GM18951 (cell line): ENCODE data around the gene PKD1.
"Not testable (repeated sequence)": the region's sequence is repeated elsewhere in the genome, so short reads cannot be mapped to it uniquely, and the experiment has no call there.

Experiments
- POLR2A ChIP-seq: IDR thresholded peaks from 4 replicates; pipeline ENCODE4 v1.6.1; 2011; ENCODE audit warnings: mild to moderate bottlenecking; ENCODE audit not compliant: insufficient read length, insufficient read depth; ENCODE audit errors: extremely low read depth
- in situ Hi-C: fragments of 300-500 bp; cut with MboI; formaldehyde crosslinking; loops from one replicate; pipeline ENCODE4 v1.12.0; 2022; ENCODE audit warnings: low sequenced_read_pairs, mixed read lengths, inconsistent platforms; ENCODE audit not compliant: unreplicated experiment

The PKD1 gene

DNA sequence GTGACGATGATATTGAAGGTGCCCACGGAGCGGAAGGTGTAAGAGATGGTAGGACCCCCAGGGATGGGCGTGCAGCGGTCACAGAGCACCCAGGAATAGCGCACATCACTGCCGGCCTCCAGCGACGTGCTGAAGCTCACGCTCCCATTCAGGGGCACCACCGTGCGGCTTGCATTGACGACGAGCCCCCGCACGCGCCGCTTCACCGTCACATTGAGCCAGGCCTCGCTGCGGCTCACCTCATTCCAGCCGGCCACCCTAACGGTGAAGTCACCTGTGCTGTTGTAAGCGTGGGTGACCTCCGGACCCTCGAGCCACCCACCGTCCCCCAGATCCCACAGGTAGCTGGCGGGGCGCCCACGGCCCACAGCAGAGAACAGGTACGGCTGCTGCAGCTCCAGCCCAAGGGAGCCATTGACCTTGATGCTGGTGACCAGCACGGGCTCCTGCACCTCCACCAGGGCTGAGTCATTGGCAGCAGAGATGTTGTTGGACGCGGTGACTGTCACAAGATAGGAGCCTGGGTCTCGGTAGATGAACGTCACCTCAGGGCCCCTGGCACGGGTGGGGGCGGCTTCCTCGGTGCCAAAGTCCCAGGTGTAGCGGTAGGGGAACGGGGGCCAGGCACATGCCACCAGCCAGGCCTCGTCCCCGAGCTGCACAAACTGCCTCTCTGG lies 25.2 kb downstream of the PKD1 start:
- in situ Hi-C loops = not testable (repeated sequence)

DNA sequence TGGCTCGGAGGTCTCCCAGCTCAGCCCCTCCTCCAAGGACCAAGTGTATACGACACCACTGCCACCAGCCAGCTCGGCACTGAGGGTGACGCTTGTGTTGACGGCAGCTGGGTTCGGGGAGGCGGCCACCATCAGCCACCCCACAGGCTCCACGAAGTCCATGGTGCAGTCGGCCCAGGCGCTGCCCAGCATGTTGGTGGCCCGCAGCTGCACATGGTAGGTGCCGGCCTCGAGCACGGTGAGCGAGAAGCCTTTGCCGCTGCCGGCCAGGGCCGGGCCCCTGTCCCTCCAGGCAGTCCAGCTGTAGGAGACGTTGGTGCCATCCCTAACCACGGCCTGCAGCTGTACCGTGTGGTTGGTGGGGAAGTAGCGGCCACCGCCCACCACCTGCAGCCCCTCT lies 25.8 kb downstream of the PKD1 start:
- in situ Hi-C loops = not testable (repeated sequence)

DNA sequence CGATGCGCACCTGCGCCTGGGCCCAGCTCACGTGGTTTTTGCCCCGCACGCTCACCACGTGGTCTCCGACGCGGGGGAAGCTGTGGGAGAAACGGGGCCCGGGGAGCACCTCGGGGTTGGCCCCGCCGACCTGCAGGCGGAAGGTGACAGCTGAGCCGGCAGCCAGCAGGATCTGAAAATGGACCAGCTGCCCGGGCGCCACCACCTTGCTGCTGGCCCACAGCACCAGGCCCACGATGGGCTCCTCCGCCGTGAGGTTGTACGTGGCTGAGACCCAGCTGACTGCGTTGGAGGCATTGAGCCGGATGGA lies 26.5 kb downstream of the PKD1 start:
- in situ Hi-C loops = not testable (repeated sequence)

DNA sequence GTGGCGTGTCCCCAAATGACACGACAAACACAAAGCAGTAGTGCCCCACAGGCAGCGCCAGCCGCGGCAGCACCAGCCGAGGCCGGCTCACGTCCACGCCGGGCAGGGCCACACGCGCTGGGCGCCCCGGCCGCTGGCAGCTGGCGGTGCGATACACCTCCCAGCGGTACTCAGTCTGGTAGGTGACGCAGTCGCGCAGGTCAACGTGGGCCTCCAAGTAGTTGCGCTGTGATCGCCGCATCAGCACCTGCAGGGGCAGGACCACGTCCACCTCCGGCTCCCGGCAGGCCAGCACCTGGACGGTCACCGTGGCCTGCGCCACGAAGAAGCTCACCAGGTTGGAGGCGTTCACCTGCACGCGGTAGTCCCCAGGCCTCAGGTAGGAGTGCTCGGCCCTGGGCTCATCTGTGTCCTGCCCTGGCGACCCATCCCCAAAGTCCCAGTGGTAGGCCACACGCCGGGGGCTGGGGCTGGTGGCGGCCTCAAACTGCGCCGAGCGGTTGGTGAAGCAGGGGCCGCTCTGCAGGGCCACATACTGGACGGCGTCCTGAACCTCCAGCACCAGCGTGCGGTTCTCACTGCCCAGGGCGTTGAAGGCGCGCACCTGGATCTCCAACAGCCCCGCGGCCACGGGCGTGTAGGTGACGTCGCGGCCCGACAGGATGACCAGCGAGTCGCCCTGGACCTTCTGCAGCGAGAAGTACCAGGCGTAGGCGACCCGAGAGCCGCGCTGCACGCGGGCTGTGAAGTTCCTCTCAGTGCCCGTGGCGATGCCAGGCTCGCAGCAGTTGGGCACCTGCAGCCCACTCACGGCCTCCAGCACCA lies 27.0 kb downstream of the PKD1 start:
- in situ Hi-C loops = not testable (repeated sequence)

DNA sequence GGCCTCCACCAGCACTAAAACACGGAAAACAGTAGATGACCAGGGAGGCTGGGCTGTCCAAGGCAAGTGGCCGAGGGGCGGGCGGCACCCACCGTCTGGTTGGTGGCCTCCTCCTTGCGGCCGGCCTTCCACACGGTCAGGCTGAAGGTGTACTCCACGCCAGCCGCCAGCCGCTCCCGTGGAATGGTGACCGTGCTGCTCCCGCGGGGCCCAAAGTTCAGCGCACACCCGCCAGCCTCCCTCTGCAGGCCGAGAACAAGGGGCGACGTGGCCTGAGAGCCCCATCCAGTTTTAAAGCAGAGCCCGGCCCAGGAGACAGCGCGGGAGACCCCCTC lies 27.9 kb downstream of the PKD1 start:
- in situ Hi-C loops = not testable (repeated sequence)

DNA sequence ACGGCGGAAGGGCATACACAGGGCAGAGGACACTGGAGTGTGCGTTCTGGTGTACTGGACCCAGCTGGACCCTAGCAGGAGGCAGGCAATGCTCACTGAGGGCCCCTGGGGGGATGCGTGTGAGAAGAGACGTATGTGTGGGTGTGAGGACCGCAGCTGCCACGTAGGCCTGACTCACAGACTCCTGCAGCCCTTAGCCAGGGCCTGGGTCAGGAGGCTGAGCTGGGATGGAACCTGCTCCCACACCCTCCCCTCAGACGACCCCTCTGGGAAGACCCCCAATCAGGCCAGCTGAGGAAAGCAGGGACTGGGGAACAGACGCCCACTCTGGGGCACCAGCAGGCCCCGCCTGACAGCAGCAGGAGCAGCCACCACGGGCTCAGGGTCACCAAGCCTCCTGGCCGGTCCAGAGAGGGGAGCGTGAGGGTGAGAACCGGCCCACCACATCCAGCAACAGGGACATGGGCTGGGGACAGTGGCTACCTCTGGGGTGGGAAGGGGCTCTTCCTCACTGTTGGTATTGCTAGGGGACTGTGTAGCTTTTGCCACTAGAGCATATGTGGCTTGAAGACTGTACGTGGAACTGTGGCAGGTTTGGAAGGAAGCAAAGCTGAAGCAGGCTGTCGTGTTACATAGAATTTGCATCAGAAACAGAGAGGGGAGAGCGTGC lies 28.4 kb downstream of the PKD1 start:
- in situ Hi-C loops = not testable (repeated sequence)

DNA sequence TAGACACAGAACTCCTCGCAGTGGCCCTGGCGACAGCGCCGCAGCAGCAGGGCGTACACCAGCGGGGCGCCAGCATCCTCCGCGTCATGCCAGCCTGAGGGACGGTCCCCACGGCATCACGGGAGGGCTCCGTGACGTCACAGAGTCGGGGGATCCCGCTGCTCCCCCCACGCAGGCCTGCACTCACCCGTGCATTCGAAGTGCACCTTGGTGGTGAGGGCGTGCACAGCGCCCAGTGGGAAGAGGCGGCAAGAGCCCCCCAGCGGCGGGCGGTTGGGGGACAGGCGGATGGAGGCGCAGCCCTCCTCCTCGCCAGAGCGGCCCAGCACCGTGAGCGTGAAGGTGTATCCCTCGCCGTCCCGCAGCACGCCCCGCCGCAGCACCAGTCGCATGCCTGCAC lies 29.5 kb downstream of the PKD1 start:
- in situ Hi-C loops = not testable (repeated sequence)

DNA sequence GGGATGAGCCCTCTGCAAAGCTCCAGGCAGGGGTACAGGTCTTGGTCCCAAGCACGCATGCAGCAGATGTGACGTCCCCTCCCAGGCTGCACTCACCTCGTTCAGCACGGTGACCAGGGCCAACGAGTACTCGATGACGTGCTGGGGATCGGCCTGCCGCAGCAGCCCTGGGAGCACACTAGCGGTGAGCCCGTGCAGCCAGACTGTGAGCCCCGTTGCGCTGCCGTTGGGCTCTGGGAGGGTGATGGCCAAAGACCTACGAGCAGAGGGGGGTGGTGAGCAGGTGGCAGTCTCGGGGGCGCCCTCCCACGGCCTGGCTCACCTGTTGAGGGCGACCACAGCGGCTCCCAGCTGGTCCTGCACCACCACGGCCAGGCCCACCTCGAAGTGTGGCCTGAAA lies 29.9 kb downstream of the PKD1 start:
- in situ Hi-C loops = not testable (repeated sequence)

DNA sequence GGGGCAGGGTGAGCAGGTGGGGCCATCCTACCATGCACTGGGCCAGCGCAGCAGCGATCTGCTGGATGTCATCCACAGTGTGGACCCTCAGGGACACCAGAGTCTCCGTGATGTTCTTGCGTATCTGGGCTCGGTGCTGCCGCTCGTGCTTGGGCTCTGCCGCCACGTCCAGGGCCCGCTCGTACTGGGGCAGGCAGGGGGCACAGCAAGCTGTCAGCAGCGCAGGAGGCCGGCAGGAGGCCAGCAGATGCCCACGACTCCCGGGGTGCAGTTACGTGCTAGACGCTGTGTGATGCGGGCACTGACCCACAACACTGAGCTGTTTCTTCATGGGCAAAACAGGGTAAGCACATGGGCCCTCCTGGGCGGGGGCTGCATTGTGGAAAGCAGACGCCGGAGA lies 30.4 kb downstream of the PKD1 start:
- in situ Hi-C loops = not testable (repeated sequence)

DNA sequence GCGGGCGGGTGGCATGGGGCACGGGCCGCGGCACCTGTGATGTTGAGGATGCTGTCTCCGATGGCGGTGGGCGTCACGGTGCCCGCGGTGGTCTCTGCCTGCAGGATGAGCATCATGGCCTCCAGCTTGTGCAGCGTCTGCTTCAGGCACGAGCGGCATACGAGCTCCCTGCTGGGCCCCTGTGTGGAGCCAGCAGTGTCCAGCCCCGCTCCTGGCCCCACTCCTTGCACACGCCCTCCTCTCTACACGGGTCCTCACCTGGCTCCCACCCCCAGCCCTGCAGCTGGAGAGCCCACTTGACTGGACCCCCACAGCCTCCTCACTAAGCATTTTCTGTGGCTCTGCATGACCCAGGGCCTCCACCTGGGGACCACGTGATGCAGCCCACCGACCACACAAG lies 31.2 kb downstream of the PKD1 start:
- in situ Hi-C loops = not testable (repeated sequence)

DNA sequence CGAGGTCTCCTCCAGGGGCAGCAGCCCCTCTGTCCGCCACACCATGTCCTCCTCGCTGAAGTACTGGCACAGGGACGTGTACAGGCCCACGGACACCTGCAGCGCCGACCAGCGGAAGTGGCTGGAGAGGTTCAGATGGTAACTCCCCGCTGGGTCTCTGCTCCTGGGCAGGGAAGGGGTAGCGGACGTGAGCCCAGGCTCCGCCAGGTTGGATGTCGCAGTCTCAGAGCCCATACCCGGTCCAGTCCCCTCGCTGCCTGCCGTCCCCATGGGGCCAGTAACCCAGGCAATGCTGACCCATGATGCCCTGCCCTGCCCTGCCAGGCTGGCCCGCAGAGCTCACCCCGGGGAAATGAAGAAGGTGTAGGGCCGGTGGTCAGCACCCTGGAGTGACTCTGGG lies 33.2 kb downstream of the PKD1 start:
- no peak for TF ChIP-seq POLR2A
- in situ Hi-C loops = no loop called here

DNA sequence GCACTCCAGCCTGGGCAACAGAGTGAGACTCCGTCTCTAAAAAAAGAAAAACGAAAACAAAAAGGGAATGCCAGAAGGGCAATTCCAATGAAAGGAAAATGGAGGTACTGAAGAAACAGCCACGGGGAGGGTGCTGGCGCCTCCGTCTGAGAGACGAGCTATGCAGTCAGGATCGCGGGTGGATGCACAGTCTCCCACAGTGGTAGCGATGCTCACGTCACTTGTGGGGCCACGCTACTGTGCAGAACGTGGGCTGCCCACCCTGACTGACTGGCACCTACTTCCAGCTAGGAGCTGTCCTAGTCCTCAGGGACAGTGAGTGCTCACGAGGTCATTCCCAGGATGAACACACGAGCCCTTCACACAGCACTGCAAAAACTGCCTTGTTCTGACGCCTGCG lies 34.1 kb downstream of the PKD1 start:
- in situ Hi-C loops = not testable (repeated sequence)

DNA sequence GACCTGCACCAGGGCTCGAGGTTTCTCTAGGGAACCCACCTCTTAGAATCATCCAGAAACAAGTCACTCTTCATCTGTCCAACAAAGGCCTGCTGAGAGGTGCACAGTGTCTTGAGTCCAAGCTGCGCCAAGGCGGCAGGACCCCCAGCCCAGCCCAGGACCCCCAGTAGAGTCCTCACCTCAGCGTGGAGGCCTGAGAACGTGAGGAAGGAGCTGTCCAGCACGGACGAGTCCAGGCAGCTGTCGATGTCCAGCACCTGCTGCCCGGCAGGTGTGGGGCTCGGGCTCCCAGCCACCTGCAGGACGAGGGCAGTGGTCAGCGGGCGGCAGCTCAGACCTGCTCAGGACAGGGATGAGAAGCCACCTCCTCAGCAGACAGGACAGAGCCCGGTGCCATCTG lies 38.0 kb downstream of the PKD1 start:
- in situ Hi-C loops = not testable (repeated sequence)

DNA sequence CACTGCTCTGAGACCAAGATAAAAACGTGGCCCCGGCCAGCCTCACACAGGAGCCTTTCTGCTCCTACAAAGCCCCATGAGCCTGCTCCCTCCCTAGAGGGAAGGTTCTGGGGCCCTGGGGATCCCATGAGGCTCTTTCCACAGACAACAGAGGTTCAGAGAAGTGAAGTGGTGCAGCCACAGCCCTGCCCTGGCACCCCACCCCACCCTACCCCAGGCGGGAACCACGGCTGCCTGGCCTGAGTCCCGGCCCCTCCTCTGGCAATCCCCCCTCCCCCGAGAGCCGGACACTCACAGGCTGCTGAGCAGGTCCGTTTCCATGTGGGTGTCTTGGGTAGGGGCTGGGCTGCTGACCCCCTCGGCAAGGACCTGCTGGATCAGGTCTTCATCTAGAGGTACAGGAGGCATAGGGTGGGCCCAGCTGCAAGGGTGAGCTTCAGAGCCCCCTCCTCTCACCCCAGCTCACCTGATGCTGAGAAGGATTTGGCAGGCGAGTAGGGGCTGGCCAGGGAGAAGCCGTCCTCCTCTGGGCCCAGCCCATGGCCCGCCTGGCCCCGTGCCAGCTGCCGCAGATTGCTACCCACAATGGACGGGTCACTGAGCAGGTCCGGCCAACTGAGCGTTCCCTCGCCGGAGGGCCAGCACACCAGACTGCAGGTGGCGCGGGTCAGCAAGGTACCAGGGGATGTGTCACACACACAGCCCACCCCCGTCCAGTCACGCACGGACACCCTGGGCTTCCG lies 38.7 kb downstream of the PKD1 start:
- TF ChIP-seq POLR2A = no peak
- in situ Hi-C loops = no loop called here
